Lower leg skin (tissue), 3 donors: ENCODE results near the gene CSMD2.

Source experiments
- CTCF ChIP-seq, 3 donors: fragments of 450-650 bp; IDR thresholded peaks; one replicate each; pipeline ENCODE4 v1.5.1; 2016; ENCODE audit warnings: antibody characterized with exemption in 3 of 3, mild to moderate bottlenecking in 3 of 3, moderate library complexity in 2 of 3
- POLR2A ChIP-seq, 2 donors: fragments of 450-650 bp; IDR thresholded peaks; one replicate each; pipeline ENCODE4 v1.6.1; 2016 to 2017; ENCODE audit warnings: antibody characterized with exemption in 2 of 2, mild to moderate bottlenecking in 1 of 2, moderate library complexity in 1 of 2

- TF ChIP-seq POLR2A (IDR thresholded peaks at IDR 0.05) (no peak), CTCF (IDR thresholded peaks at IDR 0.05) (no peak)
These were observed 562.8 kb downstream of the CSMD2 start for GRCh38 chr1:33602271-33602670.
